Measurements from ENCODE around the gene RUNX3. TPM values are rescaled to one million over a fixed set of nuclear protein-coding genes. Genes with fewer than 3 reads are reported as not detected.
A peak's percentile ranks its signal among the peaks of the same experiment; 100 is the strongest.

Gene RUNX3
- total RNA-seq, 1 donor from 2014 or later, result 13.1 TPM

DNA sequence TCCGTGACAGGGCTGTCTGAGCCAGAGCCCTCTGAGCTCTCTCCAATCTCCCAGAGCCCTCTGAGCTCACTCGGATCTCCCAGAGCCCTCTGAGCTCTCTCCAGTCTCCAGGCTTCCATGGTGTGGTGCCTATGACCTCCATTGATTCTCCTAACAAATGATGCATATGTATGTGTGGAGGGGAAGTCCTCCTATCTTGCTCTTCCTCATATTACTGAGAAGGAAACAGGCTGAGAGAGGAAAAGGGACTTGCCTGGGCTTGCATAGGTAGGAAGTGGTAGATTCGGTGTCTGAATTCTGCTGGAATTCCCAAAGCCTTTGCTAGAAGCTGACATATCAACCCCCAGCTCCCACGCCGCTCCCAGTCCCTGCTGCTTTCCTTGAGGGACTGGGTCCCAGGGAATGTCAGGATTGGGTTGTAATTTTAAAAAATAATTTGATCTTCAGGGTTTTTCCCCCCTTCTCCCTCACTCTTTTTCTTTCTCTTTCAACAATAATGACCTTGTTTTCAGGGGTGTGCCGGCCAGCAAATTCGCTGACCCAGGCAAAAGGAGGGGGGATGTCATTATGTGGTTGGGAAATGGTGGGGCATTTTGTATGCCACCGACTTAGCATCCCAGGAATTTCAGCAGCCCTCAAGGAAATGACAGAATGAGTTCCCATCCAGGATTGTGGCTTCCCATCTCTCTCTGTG is 42.3 kb upstream of the RUNX3 start:
- intact Hi-C loops (cut with DNase I), result no loop called here
- Histone ChIP-seq H3K27me3 (no peaks in the 10 kb centered on the region), H3K27ac (no peak overlapping the region), H3K4me1 (peaks cover 6% of the 10 kb centered on the region), H3K9me3 (peaks cover 12% of the 10 kb centered on the region), H3K36me3 (no peaks in the 10 kb centered on the region), H3K4me3 (no peak overlapping the region)
- TF ChIP-seq, protein P1, sequence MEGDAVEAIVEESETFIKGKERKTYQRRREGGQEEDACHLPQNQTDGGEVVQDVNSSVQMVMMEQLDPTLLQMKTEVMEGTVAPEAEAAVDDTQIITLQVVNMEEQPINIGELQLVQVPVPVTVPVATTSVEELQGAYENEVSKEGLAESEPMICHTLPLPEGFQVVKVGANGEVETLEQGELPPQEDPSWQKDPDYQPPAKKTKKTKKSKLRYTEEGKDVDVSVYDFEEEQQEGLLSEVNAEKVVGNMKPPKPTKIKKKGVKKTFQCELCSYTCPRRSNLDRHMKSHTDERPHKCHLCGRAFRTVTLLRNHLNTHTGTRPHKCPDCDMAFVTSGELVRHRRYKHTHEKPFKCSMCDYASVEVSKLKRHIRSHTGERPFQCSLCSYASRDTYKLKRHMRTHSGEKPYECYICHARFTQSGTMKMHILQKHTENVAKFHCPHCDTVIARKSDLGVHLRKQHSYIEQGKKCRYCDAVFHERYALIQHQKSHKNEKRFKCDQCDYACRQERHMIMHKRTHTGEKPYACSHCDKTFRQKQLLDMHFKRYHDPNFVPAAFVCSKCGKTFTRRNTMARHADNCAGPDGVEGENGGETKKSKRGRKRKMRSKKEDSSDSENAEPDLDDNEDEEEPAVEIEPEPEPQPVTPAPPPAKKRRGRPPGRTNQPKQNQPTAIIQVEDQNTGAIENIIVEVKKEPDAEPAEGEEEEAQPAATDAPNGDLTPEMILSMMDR (IDR thresholded peaks at IDR 0.05), result no peak
- peak; percentile 14 for ATAC-seq
- no peak for DNase-seq

DNA sequence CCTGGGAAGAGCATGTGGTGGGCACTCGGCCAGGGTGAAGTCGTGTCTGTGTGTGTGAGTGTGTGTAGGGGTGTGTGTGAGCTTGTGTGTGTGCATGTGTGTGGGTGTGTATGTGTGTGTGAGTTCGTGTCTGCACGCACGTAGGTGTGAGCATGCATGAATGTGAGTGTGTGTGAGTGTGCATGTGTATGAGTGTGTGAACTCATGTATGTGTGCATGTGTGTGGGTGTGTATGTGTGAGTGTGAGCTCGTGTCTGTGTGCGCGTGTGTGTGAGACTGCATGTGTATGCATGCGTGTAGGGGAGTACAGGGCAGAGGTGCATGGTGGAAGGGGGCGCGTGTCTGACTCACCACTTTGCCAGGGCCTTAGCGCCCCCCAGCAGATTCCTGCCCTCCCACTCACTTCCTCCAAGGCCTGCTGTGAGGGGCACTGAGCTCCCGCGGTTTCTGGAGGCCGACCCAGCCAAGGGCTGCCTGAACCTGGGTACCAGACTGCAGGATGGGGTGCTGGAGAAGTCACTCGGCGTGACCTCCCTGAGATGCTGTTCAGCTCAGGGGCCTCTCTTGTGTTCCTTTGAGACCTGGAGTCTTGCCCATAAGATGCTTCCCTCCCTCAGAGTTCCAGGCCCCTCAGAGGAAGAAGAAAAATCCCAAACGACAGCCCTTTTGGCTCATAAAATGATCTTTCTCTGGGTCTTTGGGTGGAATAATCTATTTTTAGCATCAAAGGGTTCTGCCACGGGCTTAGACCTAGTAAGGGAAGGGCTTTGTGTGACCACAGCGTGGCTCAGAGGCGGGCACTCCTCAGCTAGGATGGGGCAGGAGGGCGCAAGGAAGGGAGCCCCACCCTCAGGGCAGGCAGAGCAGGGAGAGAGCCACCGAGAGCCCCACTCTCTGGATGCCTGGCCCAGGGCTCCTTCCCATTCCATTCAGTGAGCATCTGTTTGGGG is 41.1 kb upstream of the RUNX3 start:
- peaks cover 12% of the 10 kb centered on the region for H3K9me3 ChIP-seq
- TF ChIP-seq, protein P1 (IDR thresholded peaks at IDR 0.05), result no peak
- no peak overlapping the region for H3K27ac ChIP-seq
- H3K36me3 ChIP-seq, result no peaks in the 10 kb centered on the region
- H3K27me3 ChIP-seq, result no peaks in the 10 kb centered on the region
- ATAC-seq, result no peak
- intact Hi-C loops (cut with DNase I), result no loop called here
- H3K4me3 ChIP-seq, result no peak overlapping the region
- peaks cover 6% of the 10 kb centered on the region for H3K4me1 ChIP-seq
- no peak for DNase-seq

DNA sequence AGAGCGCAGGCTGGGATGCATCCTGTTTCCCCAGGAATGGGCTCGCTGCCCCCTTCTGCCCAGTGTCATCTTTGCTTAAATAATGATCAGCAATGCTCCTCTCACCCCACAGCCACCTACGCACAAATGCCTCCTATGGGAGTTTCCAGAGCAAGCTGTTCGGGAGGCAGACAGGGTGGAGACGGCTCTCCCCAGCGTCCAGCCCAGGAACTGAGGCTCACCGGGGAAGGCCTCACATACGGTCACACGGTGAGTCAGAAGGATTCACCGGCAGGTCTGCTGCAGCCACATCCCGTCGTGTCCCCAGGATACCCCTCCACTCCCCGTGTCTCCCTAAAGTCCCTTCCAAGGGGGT is 40.3 kb upstream of the RUNX3 start:
- DNase-seq (no peak), ATAC-seq (no peak)
- no peaks in the 10 kb centered on the region for H3K27me3 ChIP-seq

DNA sequence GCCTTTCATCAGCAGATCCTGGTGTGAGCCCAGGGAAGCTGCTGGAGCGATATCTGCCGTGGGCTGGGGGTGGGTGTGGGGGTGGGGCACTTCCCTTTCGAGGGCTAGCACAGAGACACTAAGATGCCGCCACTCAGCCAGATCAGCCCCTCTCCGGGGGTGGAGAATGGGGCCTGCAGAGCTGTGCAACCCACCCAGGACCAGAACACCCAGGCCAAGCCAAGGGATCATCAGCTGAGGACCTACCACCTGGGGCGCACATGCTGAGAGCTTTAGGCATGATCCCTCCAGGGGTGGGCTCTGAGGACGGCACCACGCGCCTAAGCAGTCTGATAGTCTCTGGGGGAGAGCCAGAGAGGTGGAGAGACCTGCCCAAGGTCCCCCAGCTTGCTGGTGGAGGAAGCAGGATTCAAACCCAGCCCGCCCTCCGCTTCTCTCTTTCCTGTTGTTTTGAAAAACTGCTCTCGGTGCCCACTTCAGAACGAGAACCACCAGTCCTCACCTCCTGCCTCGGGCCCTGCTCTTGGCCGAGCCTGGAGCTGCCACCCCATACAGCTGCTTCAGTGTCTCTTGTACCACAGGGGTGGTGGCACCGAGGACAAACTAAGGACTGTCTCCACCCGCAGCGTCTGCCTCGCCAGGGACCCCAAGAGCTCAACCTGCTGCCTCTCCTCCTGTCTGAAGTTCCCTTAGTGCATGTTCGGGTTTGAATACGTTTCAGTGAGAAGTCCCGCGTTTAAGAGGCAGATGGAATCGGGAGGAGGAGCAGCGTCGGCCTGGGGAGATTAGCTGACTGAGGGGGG is 39.7 kb upstream of the RUNX3 start:
- Histone ChIP-seq H3K27ac (no peak overlapping the region), H3K4me3 (no peak overlapping the region), H3K36me3 (no peaks in the 10 kb centered on the region), H3K9me3 (no peaks in the 10 kb centered on the region), H3K4me1 (peaks cover 6% of the 10 kb centered on the region), H3K27me3 (no peaks in the 10 kb centered on the region)
- intact Hi-C loops (cut with DNase I), result no loop called here
- no peak for ATAC-seq
- no peak for DNase-seq
- TF ChIP-seq, protein P1 (IDR thresholded peaks at IDR 0.05), result no peak

More for the DNA sequence above, 40.3 kb upstream of the RUNX3 start:
- intact Hi-C loops (cut with DNase I), result no loop called here
- peaks cover 6% of the 10 kb centered on the region for H3K4me1 ChIP-seq
- peaks cover 4% of the 10 kb centered on the region for H3K9me3 ChIP-seq
- TF ChIP-seq, protein P1 (IDR thresholded peaks at IDR 0.05), result no peak
- no peak overlapping the region for H3K27ac ChIP-seq
- H3K36me3 ChIP-seq, result no peaks in the 10 kb centered on the region
- H3K4me3 ChIP-seq, result no peak overlapping the region

DNA sequence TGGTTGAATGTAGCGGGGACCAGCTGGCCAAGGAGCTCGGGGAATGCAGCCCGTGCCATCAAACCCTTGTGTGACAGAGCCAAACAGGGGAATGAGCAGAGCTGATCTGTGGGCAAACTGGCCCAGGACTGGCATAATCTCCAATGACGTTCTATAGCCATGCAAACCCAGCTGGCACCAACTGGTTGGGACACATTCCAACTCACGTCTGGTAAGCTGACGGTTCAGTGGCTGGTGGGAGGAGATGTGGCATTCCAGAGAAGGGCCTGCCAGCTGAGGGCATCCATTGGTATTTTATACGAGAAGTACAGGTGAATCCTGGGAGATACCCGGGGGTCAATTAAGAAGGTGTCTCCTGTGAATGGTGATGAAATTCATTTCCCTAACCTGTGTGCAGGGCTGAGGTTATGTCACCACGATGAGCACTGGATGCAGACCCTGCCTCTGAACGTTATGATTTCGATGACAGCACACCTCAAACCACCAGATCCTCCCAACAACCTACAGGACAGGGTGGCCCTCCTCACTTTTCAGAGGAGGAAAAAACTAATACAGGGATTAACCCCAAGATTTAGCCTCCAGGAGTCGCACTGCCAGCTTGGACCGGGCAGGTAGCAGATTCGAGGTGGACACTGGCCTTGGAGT is 39.0 kb upstream of the RUNX3 start:
- Histone ChIP-seq H3K36me3 (no peaks in the 10 kb centered on the region), H3K27me3 (no peaks in the 10 kb centered on the region), H3K4me1 (peaks cover 6% of the 10 kb centered on the region), H3K4me3 (no peak overlapping the region), H3K9me3 (no peaks in the 10 kb centered on the region), H3K27ac (no peak overlapping the region)
- TF ChIP-seq, protein P1 (IDR thresholded peaks at IDR 0.05), result no peak
- intact Hi-C loops (cut with DNase I), result no loop called here
- no peak for DNase-seq
- ATAC-seq, result no peak

All from upper lobe of right lung (tissue), 1 donor.